ENCODE results near the gene LAMA3.

LAMA3 gene

DNA sequence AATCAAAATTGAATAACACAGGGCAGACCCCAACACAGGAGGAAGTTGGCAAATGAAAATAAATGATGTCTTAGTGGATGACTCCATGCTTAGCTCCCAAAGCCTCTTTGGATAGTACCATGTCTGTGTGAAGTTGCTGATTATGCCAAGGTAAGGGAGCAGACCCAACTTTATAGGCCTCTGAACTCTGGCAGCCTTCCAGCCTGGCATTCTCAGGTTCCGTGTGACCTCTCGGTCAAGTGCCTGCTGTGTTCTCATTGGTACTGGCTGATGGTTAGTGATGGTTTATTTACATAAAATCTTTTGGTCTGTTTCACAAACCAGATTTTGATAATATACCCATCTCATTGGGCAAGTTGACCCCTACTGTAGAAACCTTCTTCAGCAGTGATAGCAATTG, 213.1 kb downstream of the LAMA3 start:
- DNase-seq (ENCODE audit: low spot score), result no peak

DNA sequence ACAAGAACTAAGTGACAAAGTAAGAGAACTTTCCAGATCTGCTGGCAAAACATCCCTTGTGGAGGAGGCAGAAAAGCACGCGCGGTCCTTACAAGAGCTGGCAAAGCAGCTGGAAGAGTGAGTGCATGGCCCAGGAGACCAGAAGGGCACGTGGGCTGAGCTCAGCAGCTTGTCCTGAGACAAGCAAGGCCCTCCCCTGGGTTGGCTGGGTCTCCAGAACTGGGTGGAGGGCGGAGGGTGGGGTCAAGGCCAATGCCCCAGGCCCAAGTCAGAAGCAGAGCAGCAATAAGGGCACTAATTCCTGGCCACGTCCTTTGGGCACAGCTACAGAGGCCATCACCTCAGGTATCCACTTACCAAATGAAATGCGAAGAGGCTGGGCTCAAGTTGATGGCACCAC, 214.7 kb downstream of the LAMA3 start:
- DNase-seq (ENCODE audit: low spot score), result no peak

DNA sequence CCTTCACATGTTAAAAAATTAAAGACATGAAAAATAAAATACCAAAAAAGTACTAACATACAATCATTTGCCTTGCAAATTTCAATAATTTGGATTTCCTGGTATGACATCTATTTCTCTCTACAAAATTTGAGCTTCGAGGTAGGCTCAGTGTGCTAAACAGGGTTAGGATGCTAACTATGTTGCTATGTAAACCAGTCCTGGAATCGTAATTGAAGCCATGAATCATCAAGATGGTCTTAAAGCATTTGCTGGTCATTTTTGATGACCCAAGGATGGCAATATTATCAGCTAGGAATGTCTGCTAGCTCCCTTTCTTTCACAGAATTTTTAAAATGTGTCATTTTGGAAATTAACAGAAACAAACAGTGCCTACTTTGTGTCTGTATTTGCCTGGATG, 217.4 kb downstream of the LAMA3 start:
- DNase-seq (ENCODE audit: low spot score), result no peak

DNA sequence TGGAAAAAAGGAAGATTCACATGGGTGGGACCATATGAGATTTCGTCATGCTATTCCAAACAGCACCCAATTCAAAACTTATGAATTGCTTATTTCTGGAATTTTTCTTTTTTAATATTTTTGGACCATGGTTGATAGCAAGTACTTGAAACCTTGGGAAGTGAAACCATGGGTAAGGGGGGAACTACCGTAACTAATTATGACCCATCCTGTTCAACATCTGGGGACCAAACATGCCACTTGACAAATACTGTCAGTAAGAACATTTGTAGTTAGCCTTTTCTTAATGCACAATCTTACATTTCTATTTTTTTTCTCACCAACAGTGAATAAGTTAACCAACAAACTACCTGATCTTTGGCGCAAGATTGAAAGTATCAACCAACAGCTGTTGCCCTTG, 219.6 kb downstream of the LAMA3 start:
- DNase-seq (ENCODE audit: low spot score), result no peak

DNA sequence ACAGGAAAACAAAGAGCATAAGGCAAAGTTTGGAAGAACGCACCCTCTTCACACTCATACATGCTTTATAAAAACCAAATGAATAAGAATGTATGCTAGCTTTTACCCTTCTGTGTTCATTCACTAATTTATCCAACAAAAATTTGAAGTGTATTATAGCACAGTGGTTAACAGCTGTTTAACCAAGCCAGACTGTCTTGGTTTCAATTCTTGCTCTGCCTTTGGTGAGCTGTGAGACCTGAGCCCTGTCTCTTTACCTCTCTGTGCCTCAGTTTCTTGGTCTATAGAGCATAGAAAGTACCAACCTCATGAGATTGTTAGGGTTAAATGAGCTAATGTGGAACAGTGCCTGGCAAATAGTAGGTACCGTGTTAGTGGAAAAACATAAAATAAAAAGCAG, 220.8 kb downstream of the LAMA3 start:
- no peak for DNase-seq (ENCODE audit: low spot score)

DNA sequence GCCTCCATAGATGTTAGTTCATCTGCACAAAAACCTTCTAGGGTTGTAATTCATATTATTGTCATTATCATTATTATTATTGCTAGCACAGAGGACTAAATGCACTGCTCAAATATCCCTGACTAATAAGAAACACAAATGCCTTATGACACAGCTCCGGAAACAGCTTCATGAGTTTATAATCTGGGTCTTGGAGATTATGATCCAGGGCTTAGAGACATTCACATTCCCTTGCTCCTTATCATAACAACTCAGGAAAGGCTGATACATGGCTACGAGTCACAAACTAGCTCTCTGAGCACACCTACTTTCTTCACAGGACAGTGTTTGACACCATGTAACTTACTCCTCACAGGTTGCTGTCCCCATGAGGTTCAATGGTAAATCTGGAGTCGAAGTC, 223.1 kb downstream of the LAMA3 start:
- DNase-seq (ENCODE audit: low spot score), result no peak

DNA sequence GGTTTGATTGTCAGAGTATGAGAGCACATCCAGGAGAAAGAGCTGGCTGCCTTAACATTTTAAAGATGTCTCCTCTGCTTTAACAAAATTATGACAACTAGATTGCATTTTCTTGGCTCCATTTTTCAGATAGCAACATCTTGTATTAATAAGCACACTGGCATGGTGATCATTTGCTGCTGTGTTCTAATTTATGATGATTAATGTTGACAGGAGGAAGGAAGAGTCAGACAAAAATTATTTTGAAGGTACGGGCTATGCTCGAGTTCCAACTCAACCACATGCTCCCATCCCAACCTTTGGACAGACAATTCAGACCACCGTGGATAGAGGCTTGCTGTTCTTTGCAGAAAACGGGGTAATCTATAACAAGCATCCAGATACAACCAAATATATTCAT, 227.1 kb downstream of the LAMA3 start:
- DNase-seq (ENCODE audit: low spot score), result no peak

DNA sequence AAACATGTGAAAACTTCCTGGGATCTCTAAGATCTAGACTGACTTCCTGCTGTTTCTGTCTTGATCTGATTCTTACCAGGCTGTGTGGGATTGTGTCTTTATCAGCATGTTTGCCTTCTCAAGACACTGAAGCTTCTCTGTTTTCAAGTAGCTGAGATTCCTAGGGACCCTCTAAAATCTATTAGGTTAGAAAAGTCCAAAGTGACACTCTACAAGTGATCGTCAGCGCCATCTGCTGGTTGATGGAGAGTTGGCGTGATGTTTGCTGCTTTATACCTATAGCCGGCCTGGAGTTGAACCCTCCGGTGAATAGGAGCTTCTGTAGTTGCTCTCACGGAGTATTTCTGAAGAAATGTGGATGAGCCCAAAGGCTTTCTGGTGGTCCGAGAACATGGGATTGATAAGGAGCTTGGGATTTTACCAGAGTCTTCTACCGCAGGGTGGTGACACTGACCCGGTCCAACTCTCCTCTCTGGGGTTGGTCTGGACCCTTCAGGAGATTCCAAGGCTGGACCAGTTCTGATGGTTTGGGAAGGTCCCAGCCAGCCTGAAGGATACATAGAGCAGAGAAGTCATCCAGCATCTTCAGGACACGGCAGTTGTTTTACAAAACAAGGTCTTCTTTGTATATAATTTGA, 229.3 kb downstream of the LAMA3 start:
- peak; percentile 71 for DNase-seq (ENCODE audit: low spot score)

DNA sequence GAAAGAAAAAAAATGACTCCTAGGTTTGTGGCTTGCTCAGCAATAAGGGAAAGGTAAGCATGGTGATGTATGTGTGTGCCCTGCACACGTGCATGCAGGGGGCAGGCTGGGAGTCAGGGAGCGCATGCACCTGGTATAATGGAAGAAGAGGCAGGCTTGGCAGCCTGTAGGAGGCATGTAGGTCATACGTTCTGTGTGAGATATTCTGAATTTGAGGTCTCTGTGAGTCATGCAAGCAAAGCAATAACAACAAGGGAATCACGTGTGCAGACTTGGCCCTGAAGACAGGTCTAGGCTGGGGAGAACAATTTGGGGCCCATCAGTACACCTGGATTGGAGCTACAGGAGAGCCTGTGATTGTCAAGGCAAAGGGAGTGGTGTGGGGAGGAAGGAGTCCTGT, 230.8 kb downstream of the LAMA3 start:
- peak; percentile 36 for DNase-seq (ENCODE audit: low spot score)

DNA sequence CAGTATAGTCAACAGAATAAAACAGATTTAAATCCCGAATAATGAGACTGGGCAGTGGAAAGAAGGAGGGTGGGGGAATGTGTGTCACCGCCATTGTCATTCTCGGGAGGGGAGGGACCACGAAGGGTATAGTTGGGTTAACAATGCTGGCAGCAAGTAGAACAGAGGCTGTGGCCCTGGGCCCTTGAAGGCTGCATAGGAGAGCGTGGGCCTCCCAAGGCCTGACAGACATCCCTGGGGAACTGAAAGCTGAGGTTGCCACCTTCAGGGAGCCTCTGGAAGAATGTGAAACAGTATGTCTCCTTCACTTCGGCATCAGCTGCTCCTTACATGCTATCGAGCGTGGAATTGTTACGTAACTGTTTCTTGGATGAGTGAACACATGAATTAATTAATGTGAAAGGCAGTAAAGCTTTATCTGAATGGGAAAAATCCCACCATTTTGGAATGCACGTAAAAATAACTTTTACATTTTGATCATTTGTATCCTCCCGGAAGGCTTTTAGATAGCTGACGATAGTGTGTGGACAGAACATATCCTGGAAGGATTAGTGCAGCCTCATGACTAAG, 232.5 kb downstream of the LAMA3 start:
- no peak for DNase-seq (ENCODE audit: low spot score)

DNA sequence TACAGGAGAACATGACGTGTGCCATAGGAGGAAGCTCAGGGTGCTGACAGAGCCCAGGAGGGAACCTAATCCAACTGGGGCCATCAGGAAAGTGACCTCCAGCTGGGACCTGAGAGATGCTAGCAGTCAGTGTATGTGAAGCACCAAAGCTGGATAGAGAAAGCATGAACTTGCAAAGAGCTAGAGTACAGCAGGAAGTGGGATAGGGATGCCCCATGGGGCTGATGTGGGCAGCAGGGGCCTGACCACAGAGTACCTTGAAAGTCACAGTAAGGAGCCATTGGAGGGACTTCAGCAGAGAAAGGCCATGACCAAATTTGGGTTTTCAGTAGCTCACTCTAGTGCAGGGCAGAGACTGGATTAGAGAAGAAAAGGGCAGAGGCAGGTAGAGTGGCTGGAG, 233.7 kb downstream of the LAMA3 start:
- DNase-seq (ENCODE audit: low spot score), result no peak

DNA sequence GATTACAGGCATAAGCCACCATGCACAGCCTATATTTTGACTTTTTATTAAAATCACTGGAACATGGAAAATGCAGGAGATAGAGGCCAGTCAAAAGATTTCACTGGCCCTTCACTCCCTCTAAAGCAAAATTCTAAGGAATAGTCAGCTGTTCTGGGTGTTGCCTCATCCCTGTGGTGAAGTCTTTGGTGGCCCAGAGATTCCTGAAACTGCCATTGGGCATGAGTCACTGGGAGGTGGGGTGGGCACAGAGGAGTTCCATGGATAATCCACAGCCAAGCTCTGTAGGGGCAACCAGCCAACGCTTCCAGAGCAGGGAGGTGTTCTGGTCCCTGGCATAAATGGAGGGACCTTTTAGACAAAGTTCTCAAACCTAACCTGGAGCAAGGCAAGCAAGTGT, 235.6 kb downstream of the LAMA3 start:
- no peak for DNase-seq (ENCODE audit: low spot score)

DNA sequence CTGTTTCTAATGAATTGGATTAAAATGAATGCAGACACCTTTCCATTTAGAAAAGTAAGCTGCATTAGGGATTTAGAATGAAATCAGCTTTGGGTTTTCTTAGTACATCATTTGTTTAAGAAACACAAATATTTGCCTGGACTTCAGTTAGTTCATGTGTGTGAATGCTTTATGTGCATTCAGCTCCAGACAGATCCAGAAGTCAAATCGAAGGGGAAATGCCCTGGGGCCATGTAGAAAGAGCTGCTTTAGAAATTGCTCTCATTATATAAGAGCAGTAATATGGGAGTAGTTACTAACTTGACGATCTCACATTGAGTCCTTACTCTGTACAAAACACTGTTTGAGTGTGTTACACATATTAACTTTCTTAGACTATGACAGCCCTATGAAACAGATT, 237.3 kb downstream of the LAMA3 start:
- no peak for DNase-seq (ENCODE audit: low spot score)

DNA sequence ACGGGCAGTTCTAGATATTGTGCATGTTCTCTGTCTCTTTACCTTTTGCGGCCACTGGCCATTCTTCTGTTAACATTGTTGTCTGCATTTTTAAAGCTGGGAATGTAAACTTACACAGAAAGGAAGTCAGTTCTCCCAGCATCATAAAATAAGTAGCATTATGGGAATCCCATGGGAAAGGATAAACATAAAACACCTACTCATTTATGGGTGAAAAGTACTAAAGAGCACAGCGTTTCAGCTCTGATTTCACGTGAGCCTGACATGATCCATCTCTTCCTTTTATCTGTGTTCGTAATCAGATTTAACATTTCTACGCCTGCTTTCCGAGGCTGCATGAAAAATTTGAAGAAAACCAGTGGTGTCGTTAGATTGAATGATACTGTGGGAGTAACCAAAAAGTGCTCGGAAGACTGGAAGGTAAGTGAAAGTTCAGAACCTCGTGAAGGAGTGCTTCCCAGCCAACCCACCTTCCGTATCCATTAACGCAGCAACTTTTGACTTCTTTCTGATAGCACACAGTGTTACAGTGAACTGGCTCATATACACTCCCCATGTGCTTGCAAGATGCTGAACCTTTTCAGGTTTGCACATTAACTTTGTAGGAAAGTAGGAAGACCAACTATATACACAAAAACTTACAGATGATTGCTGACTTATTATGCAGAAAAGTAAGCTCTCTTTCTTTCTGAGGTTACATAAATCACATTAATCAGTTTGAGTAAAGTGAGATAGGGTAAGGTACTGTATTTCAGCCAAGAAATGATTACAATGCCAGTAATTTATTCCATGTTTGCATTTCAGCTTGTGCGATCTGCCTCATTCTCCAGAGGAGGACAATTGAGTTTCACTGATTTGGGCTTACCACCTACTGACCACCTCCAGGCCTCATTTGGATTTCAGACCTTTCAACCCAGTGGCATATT, 238.8 kb downstream of the LAMA3 start:
- no peak for DNase-seq (ENCODE audit: low spot score)

DNA sequence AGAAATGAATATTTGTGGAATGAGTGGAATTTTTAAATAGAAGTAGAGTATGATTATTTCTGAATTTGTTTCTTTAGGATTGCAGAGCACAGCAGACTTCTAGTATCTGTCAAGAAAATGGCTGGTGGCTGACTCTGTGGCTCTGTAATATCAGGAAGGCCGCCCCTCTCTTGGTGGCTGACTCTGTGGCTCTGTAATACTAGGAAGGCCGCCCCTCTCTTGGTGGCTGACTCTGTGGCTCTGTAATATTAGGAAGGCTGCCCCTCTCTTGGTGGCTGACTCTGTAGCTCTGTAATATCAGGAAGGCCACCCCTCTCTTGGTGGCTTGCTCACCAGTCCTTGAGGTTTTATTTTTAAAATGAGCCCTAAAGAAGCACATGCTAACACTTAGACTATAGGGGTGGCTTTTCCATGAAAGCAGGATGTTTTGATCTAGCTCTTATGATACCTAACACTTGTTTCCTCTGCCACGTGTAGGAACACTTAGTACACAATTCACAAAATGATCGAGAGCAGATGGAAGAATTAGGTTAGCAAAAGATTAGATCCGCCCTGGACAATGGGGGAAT, 240.2 kb downstream of the LAMA3 start:
- peak; percentile 22 for DNase-seq (ENCODE audit: low spot score)

DNA sequence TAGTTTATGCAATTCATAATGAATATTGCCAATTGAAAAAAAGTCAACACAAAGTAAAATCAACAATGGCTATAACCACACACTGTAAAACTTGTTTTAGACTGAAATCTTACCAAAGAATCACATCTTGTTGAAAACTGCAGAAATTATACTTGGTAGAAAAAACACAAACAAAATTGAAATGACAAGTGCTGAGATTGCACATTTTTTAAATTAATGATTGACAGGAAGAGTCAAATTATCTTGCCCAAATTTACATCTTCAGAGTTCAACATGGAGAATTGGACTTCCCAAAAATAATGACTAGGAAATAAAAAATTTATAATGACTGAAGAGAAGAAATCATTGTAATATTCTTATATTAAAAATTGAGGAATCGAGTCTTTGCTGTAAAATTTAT, 240.7 kb downstream of the LAMA3 start:
- DNase-seq (ENCODE audit: low spot score), result no peak

DNA sequence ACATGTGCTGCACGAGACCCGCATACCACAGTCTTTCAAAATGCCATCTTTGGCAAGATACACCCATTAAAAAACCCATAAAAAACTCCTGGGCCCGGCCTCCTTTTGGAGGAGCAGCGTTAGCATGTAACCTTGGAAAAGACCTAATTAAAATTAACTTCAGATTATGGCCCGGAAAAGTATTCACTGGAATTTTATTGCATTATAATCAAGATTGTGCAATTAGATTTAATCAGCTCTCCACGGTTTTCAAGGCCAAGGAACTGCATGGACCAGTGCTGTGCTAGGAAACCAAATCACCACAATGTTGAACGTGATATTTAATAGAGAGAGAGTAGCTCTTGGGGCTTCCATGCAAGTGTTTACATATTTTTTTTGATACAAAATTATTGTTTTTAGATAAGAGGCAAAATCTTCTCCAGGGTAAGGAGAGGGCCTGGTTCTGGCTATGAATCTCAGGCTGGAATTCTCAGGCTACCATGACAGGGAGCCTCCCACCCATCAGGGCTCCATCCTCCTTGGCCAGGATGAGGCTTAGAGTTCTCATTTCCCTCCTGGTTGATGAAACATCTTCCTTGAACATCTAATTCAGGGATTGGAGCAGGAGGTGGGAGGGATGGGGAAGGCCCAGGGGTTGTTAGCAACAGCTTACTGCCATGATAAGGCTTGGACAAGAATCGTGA, 243.3 kb downstream of the LAMA3 start:
- no peak for DNase-seq (ENCODE audit: low spot score)

DNA sequence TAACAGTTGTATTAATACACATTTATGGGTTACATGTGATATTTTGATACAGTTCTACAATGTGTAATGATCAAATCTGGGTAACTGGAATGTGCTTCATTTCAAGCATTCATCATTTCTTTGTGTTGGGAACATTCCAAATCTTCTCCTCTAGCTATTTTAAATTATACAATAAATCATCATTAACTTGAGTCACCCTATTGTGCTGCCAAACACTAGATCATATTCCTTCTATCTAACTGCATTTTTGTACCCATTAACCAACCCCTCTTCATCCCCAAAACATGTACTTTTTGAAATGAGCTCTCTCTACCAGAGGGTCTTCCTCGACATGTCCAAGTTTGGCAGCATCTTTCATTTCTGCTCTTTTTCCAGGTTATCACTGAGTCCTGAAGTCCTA, 244.2 kb downstream of the LAMA3 start:
- DNase-seq (ENCODE audit: low spot score), result no peak

DNA sequence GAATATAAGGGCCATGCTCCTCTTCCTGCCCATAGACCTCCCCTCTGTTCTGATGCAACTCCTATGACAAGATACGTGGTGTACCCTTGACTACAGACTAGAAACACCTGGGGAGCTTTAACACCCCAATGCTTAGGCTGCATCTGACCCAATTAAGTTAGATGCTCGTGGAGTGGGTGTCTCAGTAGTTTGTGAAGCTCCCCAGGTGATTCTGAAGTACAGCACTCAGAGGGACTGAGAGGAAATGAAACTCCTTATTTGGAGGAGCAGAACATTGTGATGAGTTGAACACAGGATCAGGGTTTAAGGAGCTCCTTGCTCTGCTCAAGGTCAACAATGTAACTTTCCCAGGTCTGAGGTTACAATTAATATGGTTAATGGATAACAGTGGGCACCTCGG, 245.0 kb downstream of the LAMA3 start:
- DNase-seq (ENCODE audit: low spot score), result no peak

DNA sequence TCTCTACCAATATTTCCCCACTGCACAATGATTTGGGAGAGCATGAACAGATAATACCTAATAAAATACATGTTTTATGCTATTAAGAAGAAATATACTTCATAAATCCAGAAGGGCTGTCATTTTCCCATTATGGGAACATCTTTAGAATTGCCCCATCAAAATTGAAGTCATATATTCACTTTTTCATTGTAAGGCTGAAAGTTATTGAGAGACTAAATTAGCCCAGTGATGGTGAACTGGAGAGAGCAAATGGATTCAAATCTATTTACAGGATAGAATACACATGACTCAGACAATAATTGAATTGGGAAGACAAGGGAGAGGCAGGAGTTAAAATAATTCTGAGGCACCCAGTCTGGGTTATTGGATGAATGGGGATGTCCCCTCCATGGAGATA, 245.6 kb downstream of the LAMA3 start:
- no peak for DNase-seq (ENCODE audit: low spot score)

DNA sequence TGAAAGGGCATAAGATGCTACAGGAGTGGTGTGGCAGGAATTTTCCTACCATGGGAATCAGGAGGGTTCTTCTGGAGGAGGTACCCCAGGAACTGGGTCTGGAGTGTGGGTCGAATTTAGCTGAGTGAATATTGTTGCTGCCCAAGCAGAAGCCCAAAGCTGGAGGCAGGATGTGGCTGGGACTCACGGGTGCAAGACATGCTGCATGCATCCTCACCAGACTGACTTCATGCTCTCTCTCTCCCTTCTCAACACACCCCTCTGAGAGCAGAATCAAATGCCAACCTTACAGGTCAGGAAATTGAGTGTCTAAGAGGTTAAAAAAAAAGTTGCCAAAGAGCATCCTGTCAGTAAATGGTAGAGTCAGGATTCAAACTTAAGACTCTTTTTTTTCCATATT, 246.6 kb downstream of the LAMA3 start:
- peak; percentile 55 for DNase-seq (ENCODE audit: low spot score)

DNA sequence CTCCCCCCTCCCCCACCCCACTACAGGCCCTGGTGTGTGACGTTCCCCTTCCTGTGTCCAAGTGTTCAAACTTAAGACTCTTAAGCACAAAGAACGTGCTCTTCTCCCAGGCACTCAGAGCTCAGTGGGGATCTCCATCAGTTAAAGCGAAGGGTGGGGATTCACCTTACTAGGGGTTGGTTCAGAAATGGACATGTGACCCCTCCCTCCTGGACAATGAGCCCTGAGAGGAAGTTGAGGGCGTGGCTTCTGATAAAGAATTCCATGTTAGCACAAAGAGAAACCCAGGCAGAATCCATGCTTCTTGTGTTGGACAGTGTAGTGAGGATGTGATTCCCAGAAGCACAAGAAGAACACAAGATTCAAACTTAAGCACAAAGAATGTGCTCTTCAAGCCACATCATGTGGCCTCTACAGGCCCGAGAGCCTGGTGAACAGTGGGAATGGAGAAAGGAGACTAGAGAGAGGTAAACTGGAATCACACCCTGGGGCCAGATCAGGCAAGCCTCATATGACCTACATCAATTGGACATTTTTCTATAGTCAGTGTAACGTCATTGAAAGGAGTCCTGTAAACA, 247.2 kb downstream of the LAMA3 start:
- DNase-seq (ENCODE audit: low spot score), result no peak

All from CD4-positive, alpha-beta T cell treated with Interleukin-6 at 100 ng/mL for 8 hours (primary cell).